Esophagus squamous epithelium (tissue), 5 donors: ENCODE measurements around the gene SLC9A9. TPM values are rescaled to one million over a fixed set of nuclear protein-coding genes. Genes with fewer than 3 reads are reported as not detected.
A peak's percentile ranks its signal among the peaks of the same experiment; 100 is the strongest.

Experiments
- DNase-seq: peaks from one replicate; lab custom pipeline; 2025; lab: John Stamatoyannopoulos, UW
- H3K27ac ChIP-seq, 4 donors: fragments of 200-600 bp; sonication (generic); one replicate each; pipeline ENCODE4 v1.5.1; 2016 to 2019; ENCODE audit warnings: mild to moderate bottlenecking in 1 of 4
- H3K27me3 ChIP-seq, 4 donors: fragments of 200-600 bp; sonication (generic); 1 replicate in 3 of 4; 2 replicates in 1 of 4; pipeline versions ENCODE4 v1.5.1 to v1.6.0; 2017 to 2021; ENCODE audit warnings: antibody characterized with exemption in 1 of 4
- H3K36me3 ChIP-seq, 3 donors: fragments of 200-600 bp; sonication (generic); one replicate each; pipeline ENCODE4 v1.5.1; 2016 to 2019
- H3K4me1 ChIP-seq, 3 donors: fragments of 200-600 bp; sonication (generic); one replicate each; pipeline ENCODE4 v1.5.1; 2017 to 2019
- H3K4me3 ChIP-seq, 4 donors: fragments of 200-600 bp; sonication (generic); 1 replicate in 3 of 4; 2 replicates in 1 of 4; pipeline ENCODE4 v1.5.1; 2016 to 2019; ENCODE audit warnings: mild to moderate bottlenecking in 2 of 4, moderate library complexity in 1 of 4
- H3K9me3 ChIP-seq, 3 donors: fragments of 200-600 bp; sonication (generic); one replicate each; pipeline ENCODE4 v1.5.1; 2016 to 2019
- CTCF ChIP-seq, 6 experiments: fragments of 450-650 bp in 4 of 6; fragments of 200-600 bp in 2 of 6; sonication (generic) in 2 of 6; IDR thresholded peaks; one replicate each; pipeline ENCODE4 v1.5.1; 2016 to 2019; ENCODE audit warnings: antibody characterized with exemption in 6 of 6, mild to moderate bottlenecking in 4 of 6, moderate library complexity in 4 of 6
- POLR2A ChIP-seq, 4 donors: fragments of 450-650 bp; IDR thresholded peaks; one replicate each; pipeline ENCODE4 v1.6.1; 2017; ENCODE audit warnings: antibody characterized with exemption in 4 of 4, mild to moderate bottlenecking in 4 of 4, moderate library complexity in 3 of 4
- WGBS, 2 donors: methylation state at CpG; one replicate each; pipeline ENCODE4 v1.1.5; 2018; 5-methylcytosine and 5-hydroxymethylcytosine counted together
- intact Hi-C: fragments of 100-400 bp; cut with DNase I; formaldehyde crosslinking; loops from one replicate; pipeline ENCODE4 v1.15.0; 2022
- total RNA-seq, 4 donors: library from RNA; depleted of rRNA; stranded (reverse); fragments of >200 nt; gene quantifications; one replicate each; pipeline ENCODE4 v1.1.0, GENCODE V29; 2016
- donor health status: DM: yes; HTN: yes; CAD: no.

SLC9A9 gene
- total RNA-seq, 4 donors from 2014 or later = 11.2 to 22.3 (median 18.9) TPM

GRCh38 chr3:143455480-143455879 is 392.8 kb downstream of the SLC9A9 start:
- H3K4me3 ChIP-seq = no peak overlapping the region
- no peak for TF ChIP-seq POLR2A (IDR thresholded peaks at IDR 0.05)
- TF ChIP-seq CTCF (IDR thresholded peaks at IDR 0.05) = no peak
- H3K36me3 ChIP-seq = peaks cover 0 to 15% (median 0%) of the 10 kb centered on the region in 3 donors
- H3K27me3 ChIP-seq = no peaks in the 10 kb centered on the region
- intact Hi-C loops = no loop called here
- H3K4me1 ChIP-seq = no peaks in the 10 kb centered on the region
- H3K27ac ChIP-seq = no peak overlapping the region
- DNase-seq = no peak
- no peaks in the 10 kb centered on the region for H3K9me3 ChIP-seq

GRCh38 chr3:143450632-143451031 is 397.6 kb downstream of the SLC9A9 start:
- H3K27ac ChIP-seq = no peak overlapping the region
- H3K36me3 ChIP-seq = no peaks in the 10 kb centered on the region
- TF ChIP-seq POLR2A (IDR thresholded peaks at IDR 0.05) (no peak), CTCF (IDR thresholded peaks at IDR 0.05) (no peak)
- intact Hi-C loops = no loop called here
- WGBS, 2 donors = 100% methylated on average over 1 of the region's 1 CpG
- no peaks in the 10 kb centered on the region for H3K9me3 ChIP-seq
- H3K27me3 ChIP-seq = no peaks in the 10 kb centered on the region
- no peaks in the 10 kb centered on the region for H3K4me1 ChIP-seq
- no peak for DNase-seq
- H3K4me3 ChIP-seq = no peak overlapping the region

- Histone ChIP-seq H3K36me3 (no peaks in the 10 kb centered on the region), H3K4me3 (no peak overlapping the region), H3K27me3 (no peaks in the 10 kb centered on the region), H3K27ac (no peak overlapping the region), H3K4me1 (peaks cover 0 to 21% (median 10%) of the 10 kb centered on the region in 3 donors), H3K9me3 (no peaks in the 10 kb centered on the region)
- 77 to 78% methylated on average over 5 of the region's 5 CpGs for WGBS, 2 donors
- intact Hi-C loops = no loop called here
- TF ChIP-seq POLR2A (IDR thresholded peaks at IDR 0.05) (no peak), CTCF (IDR thresholded peaks at IDR 0.05) (no peak)
- no peak for DNase-seq
Observed at GRCh38 chr3:143447491-143447890, 400.8 kb downstream of the SLC9A9 start.

- DNase-seq = no peak
- Histone ChIP-seq H3K27ac (peak overlapping the region in 1 of 4 donors; percentile 75), H3K4me1 (peaks cover 0 to 21% (median 10%) of the 10 kb centered on the region in 3 donors), H3K36me3 (no peaks in the 10 kb centered on the region), H3K4me3 (no peak overlapping the region), H3K27me3 (no peaks in the 10 kb centered on the region), H3K9me3 (no peaks in the 10 kb centered on the region)
- intact Hi-C loops = no loop called here
- WGBS, 2 donors = 65 to 85% methylated on average over 2 of the region's 2 CpGs
- TF ChIP-seq POLR2A (IDR thresholded peaks at IDR 0.05) = no peak
- no peak for TF ChIP-seq CTCF (IDR thresholded peaks at IDR 0.05)
Observed at GRCh38 chr3:143445118-143445517, 403.1 kb downstream of the SLC9A9 start.

- no peaks in the 10 kb centered on the region for H3K9me3 ChIP-seq
- intact Hi-C loops = no loop called here
- DNase-seq = no peak
- H3K27ac ChIP-seq = peak overlapping the region; percentile 3 to 75 (median 67)
- no peak for TF ChIP-seq POLR2A (IDR thresholded peaks at IDR 0.05)
- TF ChIP-seq CTCF (IDR thresholded peaks at IDR 0.05) = no peak
- WGBS, 2 donors = 24 to 33% methylated on average over 6 of the region's 6 CpGs
- no peaks in the 10 kb centered on the region for H3K27me3 ChIP-seq
- H3K36me3 ChIP-seq = no peaks in the 10 kb centered on the region
- H3K4me3 ChIP-seq = no peak overlapping the region
- H3K4me1 ChIP-seq = peaks cover 0 to 21% (median 10%) of the 10 kb centered on the region in 3 donors
Observed at GRCh38 chr3:143443851-143444331, 404.4 kb downstream of the SLC9A9 start.
